OCI-LY7 (cell line): Measurements from ENCODE around the gene SPATA17. TPM values are rescaled to one million over a fixed set of nuclear protein-coding genes. Genes with fewer than 3 reads are reported as not detected.

ENCODE experiments used
- BruUV-seq: library from RNA; stranded (reverse); fragments of 400-500 nt; replicated peaks from 2 replicates; lab custom pipeline; 2021; lab: Mats Ljungman, UMichigan
- CTCF ChIA-PET: fragments of 300-600 bp; sonication (Branson Sonifier 250); formaldehyde crosslinking; loops from one replicate; lab custom pipeline; 2022; ENCODE audit warnings: antibody characterized with exemption; ENCODE audit not compliant: unreplicated experiment; lab: Charles Lee
- POLR2A ChIA-PET: fragments of 300-600 bp; sonication (Branson Sonifier 250); formaldehyde crosslinking; loops from one replicate; lab custom pipeline; 2022; ENCODE audit warnings: antibody characterized with exemption; lab: Charles Lee
- DNase-seq: peaks from one replicate; pipeline ENCODE4 v3.0.0-alpha.2; 2015; ENCODE audit warnings: low spot score
- H2AFZ ChIP-seq: fragments of 200-600 bp; sonication (generic), shearing (Covaris generic); 2 replicates; pipeline ENCODE4 v1.6.1; 2014; ENCODE audit warnings: mild to moderate bottlenecking, antibody characterized with exemption, low read length, moderate library complexity
- H3K27ac ChIP-seq: fragments of 200-600 bp; sonication (generic); 2 replicates; pipeline ENCODE4 v1.5.1; 2014; ENCODE audit warnings: mixed run types, low read depth, mild to moderate bottlenecking, moderate library complexity, low read length, inconsistent platforms; ENCODE audit not compliant: poor library complexity, severe bottlenecking
- H3K36me3 ChIP-seq: fragments of 200-600 bp; sonication (generic); 2 replicates; pipeline ENCODE4 v1.6.1; 2014; ENCODE audit warnings: mild to moderate bottlenecking, antibody characterized with exemption, low read length, moderate library complexity, mixed read lengths; ENCODE audit not compliant: insufficient read depth
- H3K4me1 ChIP-seq: fragments of 200-600 bp; sonication (generic); 2 replicates; pipeline ENCODE4 v1.5.1; 2014; ENCODE audit warnings: mild to moderate bottlenecking, low read length; ENCODE audit not compliant: insufficient read depth, poor library complexity, severe bottlenecking
- H3K4me2 ChIP-seq: fragments of 200-600 bp; sonication (generic); 2 replicates; pipeline ENCODE4 v1.6.1; 2014; ENCODE audit warnings: mild to moderate bottlenecking, low read length
- H3K4me3 ChIP-seq: fragments of 200-600 bp; sonication (generic); 2 replicates; pipeline ENCODE4 v1.5.1; 2014; ENCODE audit warnings: mild to moderate bottlenecking, low read depth, low read length; ENCODE audit not compliant: poor library complexity, severe bottlenecking
- H3K79me2 ChIP-seq: fragments of 200-600 bp; sonication (generic); 2 replicates; pipeline ENCODE4 v1.6.1; 2016; ENCODE audit warnings: low read depth, mild to moderate bottlenecking, low read length, moderate library complexity, mixed read lengths; ENCODE audit not compliant: insufficient read depth
- H3K9me2 ChIP-seq: fragments of 200-600 bp; sonication (generic); 2 replicates; pipeline ENCODE4 v1.6.1; 2016; ENCODE audit warnings: mild to moderate bottlenecking, low read length, mixed read lengths; ENCODE audit not compliant: insufficient read depth
- H3K9me3 ChIP-seq: fragments of 200-600 bp; sonication (generic); 2 replicates; pipeline ENCODE4 v1.6.1; 2014; ENCODE audit warnings: mild to moderate bottlenecking, mixed run types, low read length, mixed read lengths
- H4K20me1 ChIP-seq: fragments of 200-600 bp; sonication (generic); 2 replicates; pipeline ENCODE4 v1.6.1; 2014; ENCODE audit warnings: mild to moderate bottlenecking, antibody characterized with exemption, low read length, moderate library complexity, mixed read lengths; ENCODE audit not compliant: insufficient read depth
- CTCF ChIP-seq: fragments of 200-600 bp; sonication (generic); conservative IDR thresholded peaks from 2 replicates; pipeline ENCODE4 v1.5.1; 2014; ENCODE audit warnings: mild to moderate bottlenecking, antibody characterized with exemption, low read length, moderate library complexity, mixed read lengths
- EZH2phosphoT487 ChIP-seq: fragments of 200-600 bp; sonication (generic); IDR thresholded peaks from 2 replicates; pipeline ENCODE4 v1.6.1; 2018; ENCODE audit warnings: low read depth, borderline replicate concordance, mild to moderate bottlenecking, mixed run types, antibody characterized with exemption, low read length, moderate library complexity, mixed read lengths
- intact Hi-C: fragments of 100-400 bp; cut with micrococcal nuclease; formaldehyde crosslinking; loops from one replicate; pipeline ENCODE4 v1.10.0; 2022; ENCODE audit not compliant: unreplicated experiment
- total RNA-seq, 2 experiments: library from RNA; depleted of rRNA in 1 of 2; stranded (reverse); fragments of >200 nt in 1 of 2; shearing (Covaris generic) in 1 of 2; gene quantifications; 2 replicates each; pipeline ENCODE4 v1.2.3, GENCODE V29; 2014 to 2022

Gene SPATA17
- total RNA-seq, 2 experiments from 2014 or later = not detected

GRCh38 chr1:217585577-217585976 is 45.6 kb upstream of the SPATA17 start:
- CTCF ChIA-PET = no interaction called here
- Histone ChIP-seq H3K9me3 (no peaks in the 10 kb centered on the region), H3K4me1 (no peaks in the 10 kb centered on the region), H3K4me2 (no peak overlapping the region), H3K4me3 (no peak overlapping the region), H3K9me2 (no peaks in the 10 kb centered on the region), H3K79me2 (no peaks in the 10 kb centered on the region), H4K20me1 (no peaks in the 10 kb centered on the region), H3K27ac (no peak overlapping the region), H2AFZ (no peak overlapping the region), H3K36me3 (no peaks in the 10 kb centered on the region)
- BruUV-seq = no TSS peak
- TF ChIP-seq EZH2phosphoT487 (no peak), CTCF (no peak)
- intact Hi-C loops = no loop called here
- POLR2A ChIA-PET = interaction anchor here (0.5 to 1.4 kb wide), 3 partner anchors 7 to 31 kb away, joined by 3 to 5 read pairs (median 3); no protein-coding TSS in a partner anchor
- no peak for DNase-seq

GRCh38 chr1:217586586-217586985 is 44.6 kb upstream of the SPATA17 start:
- CTCF ChIA-PET = no interaction called here
- intact Hi-C loops = no loop called here

More at GRCh38 chr1:217586586-217586985, 44.6 kb upstream of the SPATA17 start:
- no peak overlapping the region for H3K4me3 ChIP-seq
- H3K9me3 ChIP-seq = no peaks in the 10 kb centered on the region
- no peaks in the 10 kb centered on the region for H3K79me2 ChIP-seq
- H3K4me2 ChIP-seq = no peak overlapping the region
- POLR2A ChIA-PET = interaction anchor here (1.4 kb wide), 1 partner anchor 10 kb away, joined by 5 read pairs; no protein-coding TSS in a partner anchor
- no peak for DNase-seq
- H3K9me2 ChIP-seq = no peaks in the 10 kb centered on the region
- H3K36me3 ChIP-seq = no peaks in the 10 kb centered on the region
- H3K4me1 ChIP-seq = no peaks in the 10 kb centered on the region
- H4K20me1 ChIP-seq = no peaks in the 10 kb centered on the region
- no TSS peak for BruUV-seq
- TF ChIP-seq CTCF (no peak), EZH2phosphoT487 (no peak)
- H2AFZ ChIP-seq = no peak overlapping the region
- no peak overlapping the region for H3K27ac ChIP-seq
